Uterine smooth muscle cell (primary cell): Measurements from ENCODE around the gene NFKBIE. TPM values are rescaled to one million over a fixed set of nuclear protein-coding genes. Genes with fewer than 3 reads are reported as not detected.

Experiments used
- total RNA-seq: library from RNA; depleted of rRNA; stranded (reverse); fragments of >200 nt; gene quantifications from 2 replicates; pipeline ENCODE4 v1.2.3, GENCODE V29; 2014

Gene NFKBIE, protein sequence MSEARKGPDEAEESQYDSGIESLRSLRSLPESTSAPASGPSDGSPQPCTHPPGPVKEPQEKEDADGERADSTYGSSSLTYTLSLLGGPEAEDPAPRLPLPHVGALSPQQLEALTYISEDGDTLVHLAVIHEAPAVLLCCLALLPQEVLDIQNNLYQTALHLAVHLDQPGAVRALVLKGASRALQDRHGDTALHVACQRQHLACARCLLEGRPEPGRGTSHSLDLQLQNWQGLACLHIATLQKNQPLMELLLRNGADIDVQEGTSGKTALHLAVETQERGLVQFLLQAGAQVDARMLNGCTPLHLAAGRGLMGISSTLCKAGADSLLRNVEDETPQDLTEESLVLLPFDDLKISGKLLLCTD
- total RNA-seq, result 5.2 and 7.5 TPM in 2 replicates

DNA sequence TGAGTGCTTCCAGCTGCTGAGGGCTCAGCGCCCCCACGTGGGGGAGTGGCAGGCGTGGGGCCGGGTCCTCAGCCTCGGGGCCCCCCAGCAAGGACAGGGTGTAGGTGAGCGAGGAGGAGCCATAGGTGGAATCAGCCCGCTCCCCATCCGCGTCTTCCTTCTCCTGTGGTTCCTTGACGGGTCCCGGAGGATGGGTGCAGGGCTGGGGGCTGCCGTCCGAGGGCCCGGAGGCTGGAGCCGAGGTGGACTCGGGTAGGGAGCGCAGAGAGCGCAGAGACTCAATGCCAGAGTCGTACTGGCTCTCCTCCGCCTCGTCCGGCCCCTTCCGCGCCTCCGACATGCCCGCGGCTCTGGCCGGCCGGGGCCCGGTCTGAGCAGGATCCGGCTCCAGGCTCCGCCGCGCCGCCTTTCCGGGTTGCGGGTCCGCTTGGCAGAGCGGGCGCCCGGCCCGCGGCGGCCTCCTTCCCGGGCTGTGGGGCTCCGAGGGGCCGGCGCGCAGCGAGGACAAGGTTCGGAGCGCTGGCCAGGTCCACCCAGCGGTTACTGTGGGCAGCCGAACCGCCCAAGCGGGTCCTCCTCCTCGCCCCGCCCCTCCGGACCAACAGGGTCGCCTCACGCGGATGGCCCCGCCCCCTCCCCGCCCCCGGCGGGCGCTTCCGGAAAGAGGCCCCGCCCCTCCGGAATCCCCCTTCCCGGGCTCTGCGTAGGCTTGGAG is at the start of gene NFKBIE:
NFKBIE (minus strand) TSS at position 545 of the 715 bp plus-strand sequence; CDS start at position 340, 205 bp downstream.

DNA sequence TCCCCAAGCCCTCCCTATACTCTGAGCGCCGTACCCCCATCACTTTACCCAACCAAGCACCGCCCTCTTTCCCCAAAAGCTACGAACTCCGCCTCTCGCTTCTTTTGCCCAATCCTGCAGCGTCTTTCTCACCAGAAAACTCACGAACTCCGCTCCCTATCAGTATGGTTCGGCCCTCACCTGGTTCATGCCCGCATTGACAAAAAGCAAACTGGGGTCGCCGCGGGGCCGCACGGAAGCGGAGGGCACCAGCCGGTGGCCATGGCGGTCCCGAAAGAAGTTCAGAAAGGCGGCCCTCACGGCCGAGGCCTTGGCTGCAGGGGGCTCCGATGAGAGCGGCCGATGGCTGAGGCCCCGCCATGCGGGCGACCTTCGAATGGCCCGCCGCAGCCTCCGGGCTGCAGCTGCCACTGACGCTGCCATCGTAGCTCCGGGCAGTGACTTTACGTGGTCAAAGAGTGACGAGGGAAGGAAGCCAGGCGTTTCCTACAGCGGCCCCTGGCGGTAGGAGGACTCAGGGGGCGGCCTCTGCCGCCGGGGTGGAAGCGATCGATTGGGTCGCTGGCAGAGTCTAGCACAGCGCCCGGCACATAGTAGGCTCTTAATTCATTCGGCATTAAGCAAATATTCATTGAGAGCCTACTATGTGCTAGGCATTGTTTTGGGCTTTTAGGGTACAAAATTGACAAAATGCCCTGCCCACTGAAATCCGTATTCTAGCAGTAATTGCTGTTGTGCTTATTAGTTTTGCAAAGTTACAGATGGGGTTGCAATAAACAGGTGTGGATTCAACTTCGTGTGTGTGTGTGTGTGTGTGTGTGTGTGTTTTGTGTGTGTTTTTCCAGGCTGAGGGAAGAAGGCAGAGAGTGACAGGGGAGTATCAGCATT is 47.8 kb upstream of the NFKBIE start, which contains the start of gene AARS2:
AARS2 (minus strand) TSS at position 447 of the 888 bp plus-strand sequence; CDS start at position 423, 24 bp downstream.

DNA sequence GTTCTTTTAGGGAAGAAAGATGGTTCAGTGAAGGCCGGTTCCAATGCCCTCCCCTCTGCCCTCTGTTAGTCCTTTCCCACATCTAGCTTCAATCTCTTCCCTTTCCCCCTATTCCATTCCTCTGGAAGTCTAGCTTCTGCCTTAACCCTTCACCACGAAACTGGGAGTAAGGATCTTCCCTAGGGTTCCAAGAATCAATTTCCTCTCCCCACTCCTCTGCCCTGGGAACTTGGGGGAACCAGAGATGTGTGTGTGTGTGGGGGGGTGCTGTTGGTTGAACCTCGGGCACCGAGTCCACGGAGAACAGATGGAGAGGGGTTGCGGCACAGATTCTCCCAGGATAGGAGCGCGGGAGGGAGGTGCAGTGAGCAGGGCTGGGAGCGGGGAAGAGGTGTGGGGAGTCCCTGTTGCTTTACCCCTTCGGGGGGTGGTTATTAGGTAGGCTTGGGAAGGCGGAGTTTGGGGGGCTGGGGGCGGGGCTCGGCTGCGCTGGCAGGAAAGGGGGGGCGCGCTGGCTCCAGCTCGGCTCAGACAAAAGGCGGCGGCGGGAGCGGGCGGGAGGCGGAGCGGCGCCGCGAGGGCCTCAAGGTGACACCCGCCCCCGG is 4.7 kb upstream of the NFKBIE start, which contains the start of gene TMEM151B:
TMEM151B (plus strand) TSS at position 530 of the 605 bp plus-strand sequence. CDS start 293 bp downstream, outside the sequence.

DNA sequence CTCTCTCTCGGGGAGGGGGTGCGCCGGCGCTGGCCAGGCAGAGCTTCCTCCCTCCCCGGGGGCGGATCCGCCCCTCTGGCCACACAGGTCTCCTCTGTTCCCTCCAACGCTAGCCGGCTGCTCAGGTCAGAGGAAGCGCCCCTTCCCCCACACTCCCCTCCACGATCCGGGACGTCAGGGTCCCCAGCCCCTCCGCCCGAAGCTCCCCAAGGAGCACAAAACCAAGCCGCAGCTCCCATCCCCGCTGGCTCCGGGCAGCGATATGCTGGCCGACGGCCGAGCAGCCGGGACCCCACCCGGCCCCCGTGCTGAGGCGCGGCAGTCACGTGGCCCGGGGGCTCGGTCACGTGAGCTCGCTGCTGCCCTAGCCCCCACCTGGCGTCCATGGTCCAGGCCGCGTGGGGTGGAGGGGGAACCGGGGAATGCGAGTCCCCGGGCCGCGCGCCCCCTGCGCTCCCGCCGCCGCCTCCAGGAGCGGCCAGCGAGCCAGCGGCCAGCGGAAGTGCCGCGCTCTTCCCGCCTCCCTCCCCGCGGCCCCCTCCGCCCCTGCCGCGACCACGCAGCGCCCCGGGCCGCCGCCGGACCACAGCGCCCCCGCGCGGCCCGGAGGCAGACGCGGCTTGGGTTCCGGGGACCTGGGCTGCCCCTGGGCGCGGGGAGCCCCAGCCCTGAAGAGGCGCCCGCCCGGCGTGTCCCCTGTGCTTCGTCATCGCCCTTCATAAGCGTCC is 8.2 kb downstream of the NFKBIE start, which contains the start of gene SLC35B2:
SLC35B2 (minus strand) TSS at position 504 of the 728 bp plus-strand sequence; CDS start at position 386, 118 bp downstream.

DNA sequence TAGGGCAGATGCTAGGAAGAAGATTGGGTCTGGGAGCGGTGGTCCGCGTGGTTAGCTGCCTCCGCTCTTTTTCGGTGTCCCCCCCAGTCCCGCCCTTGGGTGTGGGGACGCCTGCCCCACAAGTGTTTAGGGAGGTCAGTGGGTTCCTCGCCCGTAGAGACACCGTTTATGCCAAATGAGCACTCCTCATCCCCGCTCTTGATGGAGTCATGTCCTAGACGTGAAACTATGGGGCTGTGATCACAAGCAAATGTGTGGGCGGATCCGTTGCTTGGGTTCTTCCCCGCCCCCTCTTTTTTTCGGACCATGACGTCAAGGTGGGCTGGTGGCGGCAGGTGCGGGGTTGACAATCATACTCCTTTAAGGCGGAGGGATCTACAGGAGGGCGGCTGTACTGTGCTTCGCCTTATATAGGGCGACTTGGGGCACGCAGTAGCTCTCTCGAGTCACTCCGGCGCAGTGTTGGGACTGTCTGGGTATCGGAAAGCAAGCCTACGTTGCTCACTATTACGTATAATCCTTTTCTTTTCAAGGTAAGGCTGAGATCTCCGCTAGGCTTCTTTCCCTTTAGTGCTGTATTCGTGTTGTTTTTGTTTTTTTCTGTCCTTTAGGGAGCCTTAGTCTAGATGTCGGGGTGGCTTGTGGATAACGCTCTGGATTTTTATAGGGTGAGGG is 18.6 kb downstream of the NFKBIE start, which contains the start of gene HSP90AB1:
HSP90AB1 (plus strand) TSS at position 439 of the 675 bp plus-strand sequence. CDS start 1,529 bp downstream, outside the sequence.

DNA sequence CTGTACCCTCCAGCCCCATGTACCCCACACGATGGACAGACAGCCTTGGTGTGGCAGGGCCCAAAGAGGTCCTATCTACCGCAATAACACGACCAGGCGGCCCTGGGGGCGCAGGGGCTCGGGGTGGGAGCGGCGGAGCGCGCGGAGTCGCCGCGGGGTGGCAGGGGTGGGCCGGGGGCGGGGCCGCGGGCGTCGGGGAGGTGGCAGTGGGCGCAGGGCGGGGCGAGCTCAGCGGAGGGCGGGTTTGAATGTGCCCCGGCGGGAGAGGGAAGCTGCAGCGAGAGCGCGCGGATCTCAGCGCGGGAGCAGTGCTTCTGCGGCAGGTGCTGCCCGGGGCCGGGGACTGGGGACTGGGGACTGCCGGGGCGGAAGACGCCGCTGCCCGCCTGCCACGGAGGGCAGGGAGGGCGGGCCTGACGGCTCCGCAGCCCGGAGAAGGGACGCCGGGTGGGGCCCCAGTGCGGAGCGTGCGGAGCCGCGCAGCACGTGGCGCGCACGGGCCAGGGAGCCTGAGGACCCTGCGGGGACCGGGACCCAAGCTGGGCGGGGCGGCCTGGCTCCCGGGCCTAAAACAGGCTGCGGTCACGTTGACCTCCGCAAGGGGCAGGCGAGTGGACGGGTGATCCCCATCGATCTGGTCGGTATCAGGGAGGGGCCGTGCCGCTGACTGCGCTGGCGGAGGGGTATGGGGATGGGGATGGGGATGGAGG is 41.9 kb downstream of the NFKBIE start, which contains the start of gene SLC29A1:
SLC29A1 (plus strand) TSS at position 277 of the 710 bp plus-strand sequence. CDS start 3,719 bp downstream, outside the sequence.

DNA sequence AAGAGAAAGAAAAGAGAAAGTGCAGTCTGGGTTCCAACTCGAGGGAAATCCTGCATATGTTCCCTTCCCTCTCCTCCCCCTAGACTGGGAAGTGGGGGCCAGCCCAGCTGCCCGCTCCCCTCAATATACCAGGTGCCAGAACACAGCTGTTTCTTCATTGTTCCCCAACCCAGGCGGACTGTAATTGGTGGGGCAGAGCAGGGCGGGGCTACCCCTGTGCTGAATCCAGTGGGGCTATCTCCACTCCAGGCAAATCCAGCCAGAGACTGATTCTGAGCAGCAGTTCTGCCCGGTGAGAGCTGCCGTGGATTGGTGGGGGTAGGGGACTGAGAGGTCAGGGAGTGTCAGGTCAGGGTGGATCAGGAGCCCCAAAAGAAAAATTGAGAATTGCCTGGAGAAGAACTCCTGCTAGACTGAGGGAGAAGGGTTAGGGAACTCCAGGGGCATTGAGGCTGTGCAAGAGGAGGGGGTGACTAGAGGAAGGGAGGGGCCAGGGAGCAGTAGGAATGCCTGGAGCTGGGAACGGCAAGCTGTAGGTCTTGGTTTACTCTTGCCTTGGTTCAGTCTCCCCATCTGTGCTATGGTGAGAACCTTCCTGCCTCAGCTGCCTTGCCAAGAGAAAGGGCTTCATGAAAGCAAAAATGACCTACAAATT is 48.5 kb downstream of the NFKBIE start, which contains the start of gene MYMX:
MYMX (plus strand) TSS at position 250 of the 655 bp plus-strand sequence. CDS start 546 bp downstream, outside the sequence.

Other genes with a start within 250 kb of the NFKBIE start
- 67.4 and 97.3 TPM in 2 replicates for gene MRPL14, start 138.1 kb downstream of the NFKBIE start, total RNA-seq
- 25.3 and 32.9 TPM in 2 replicates for gene TMEM63B, start 138.0 kb downstream of the NFKBIE start, total RNA-seq
- not detected in 2 replicates for gene CAPN11, start 106.7 kb downstream of the NFKBIE start, total RNA-seq
- not detected in 2 replicates for gene MYMX, start 48.6 kb downstream of the NFKBIE start, total RNA-seq
- gene SLC29A1, start 42.0 kb downstream of the NFKBIE start, total RNA-seq, result 11.4 and 15.1 TPM in 2 replicates
- gene HSP90AB1, start 18.4 kb downstream of the NFKBIE start, total RNA-seq, result 642 and 947 TPM in 2 replicates
- 94.2 and 107 TPM in 2 replicates for gene SLC35B2, start 8.0 kb downstream of the NFKBIE start, total RNA-seq
- gene TMEM151B, start 4.9 kb upstream of the NFKBIE start, total RNA-seq, result under 0.01 TPM in 1 of 2 replicates, not detected in the other
- 25.7 and 31.5 TPM in 2 replicates for gene AARS2, start 47.8 kb upstream of the NFKBIE start, total RNA-seq
- not detected in 2 replicates for gene SPATS1, start 77.1 kb upstream of the NFKBIE start, total RNA-seq
- 25.7 and 32.3 TPM in 2 replicates for gene CDC5L, start 122.2 kb upstream of the NFKBIE start, total RNA-seq